HepG2 (cell line): ENCODE results near the gene CD34.

Source experiments
- BHLHE40 ChIP-seq: IDR thresholded peaks from 2 replicates; pipeline ENCODE4 v1.6.1; 2011; ENCODE audit warnings: low read length, improper control_type of control experiment
- FOXK1 ChIP-seq: sonication (generic); formaldehyde crosslinking; IDR thresholded peaks from 2 replicates; pipeline ENCODE4 v1.4.0; 2020; ENCODE audit warnings: low read depth, missing genetic modification reagents, borderline replicate concordance
- GABPA ChIP-seq, 2 experiments: IDR thresholded peaks; 2 replicates each; pipeline ENCODE4 v1.6.1; 2011 to 2016; ENCODE audit warnings: low read depth in 2 of 2, low read length in 1 of 2, missing biosample characterization in 1 of 2, missing genetic modification characterization in 1 of 2
- MYC ChIP-seq: sonication (generic); formaldehyde crosslinking; IDR thresholded peaks from 2 replicates; pipeline ENCODE4 v1.9.0; 2021; ENCODE audit warnings: missing genetic modification reagents, borderline replicate concordance
- POLR2A ChIP-seq, 2 experiments: IDR thresholded peaks; 2 replicates each; pipeline ENCODE4 v1.6.1; 2011; ENCODE audit warnings: low read depth in 2 of 2, low read length in 2 of 2, mild to moderate bottlenecking in 1 of 2, moderate library complexity in 1 of 2; ENCODE audit not compliant: insufficient read depth in 1 of 2
- RFXANK ChIP-seq: IDR thresholded peaks from 2 replicates; pipeline ENCODE4 v1.6.1; 2016
- SRF ChIP-seq: IDR thresholded peaks from 2 replicates; pipeline ENCODE4 v1.6.1; 2011; ENCODE audit warnings: mild to moderate bottlenecking, low read depth, low read length, moderate library complexity
- ZNF143 ChIP-seq: sonication (generic); formaldehyde crosslinking; IDR thresholded peaks from 2 replicates; pipeline ENCODE4 v1.4.0; 2020; ENCODE audit warnings: missing genetic modification reagents
- TF ChIP-seq, protein P1 (sequence below), 2 experiments: IDR thresholded peaks; 2 replicates each; pipeline ENCODE4 v1.6.1; 2011 to 2012; ENCODE audit warnings: low read length in 2 of 2, borderline replicate concordance in 1 of 2, low read depth in 1 of 2, mild to moderate bottlenecking in 1 of 2, moderate library complexity in 1 of 2
- TF ChIP-seq, protein P2 (sequence below): sonication (generic); formaldehyde crosslinking; IDR thresholded peaks from 2 replicates; pipeline ENCODE4 v1.4.0; 2020; ENCODE audit warnings: mild to moderate bottlenecking, missing genetic modification reagents
- TF ChIP-seq, protein P3 (sequence below): sonication (generic); formaldehyde crosslinking; IDR thresholded peaks from 2 replicates; pipeline ENCODE4 v1.5.0; 2020; ENCODE audit warnings: mild to moderate bottlenecking, missing genetic modification reagents, moderate library complexity

DNA sequence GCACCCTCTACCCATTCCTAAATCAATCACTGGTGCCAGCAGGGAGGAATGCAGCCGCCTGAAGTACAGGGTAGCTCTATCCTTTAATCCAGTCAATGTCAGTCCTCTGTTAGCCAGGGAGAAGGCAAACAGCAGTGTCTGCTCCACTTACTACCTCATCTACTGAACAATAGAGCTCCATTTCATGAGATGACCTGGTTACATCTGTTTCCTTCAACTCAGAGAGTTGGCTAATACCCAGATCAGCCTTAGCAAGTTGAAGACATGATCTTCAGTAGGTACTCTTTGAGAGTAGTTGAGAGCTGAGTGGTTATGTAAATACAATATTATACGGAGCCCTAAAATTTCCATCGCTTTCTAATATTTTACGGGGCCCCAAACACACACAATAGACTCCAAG lies 46.1 kb upstream of the CD34 start:
- TF ChIP-seq SRF (no peak), POLR2A (IDR thresholded peaks at IDR 0.05; ENCODE audit: insufficient read depth in 1 of 2, low read depth in 2 of 2, low read length in 2 of 2) (no peak), GABPA (IDR thresholded peaks at IDR 0.05; ENCODE audit: low read depth, low read length) (no peak), GABPA (CRISPR knock-in tag; IDR thresholded peaks at IDR 0.05; ENCODE audit: low read depth) (no peak), FOXK1 (CRISPR knock-in tag) (no peak), BHLHE40 (no peak), RFXANK (CRISPR knock-in tag) (no peak), ZNF143 (CRISPR knock-in tag) (no peak), MYC (CRISPR knock-in tag) (no peak)
- TF ChIP-seq, protein P1, sequence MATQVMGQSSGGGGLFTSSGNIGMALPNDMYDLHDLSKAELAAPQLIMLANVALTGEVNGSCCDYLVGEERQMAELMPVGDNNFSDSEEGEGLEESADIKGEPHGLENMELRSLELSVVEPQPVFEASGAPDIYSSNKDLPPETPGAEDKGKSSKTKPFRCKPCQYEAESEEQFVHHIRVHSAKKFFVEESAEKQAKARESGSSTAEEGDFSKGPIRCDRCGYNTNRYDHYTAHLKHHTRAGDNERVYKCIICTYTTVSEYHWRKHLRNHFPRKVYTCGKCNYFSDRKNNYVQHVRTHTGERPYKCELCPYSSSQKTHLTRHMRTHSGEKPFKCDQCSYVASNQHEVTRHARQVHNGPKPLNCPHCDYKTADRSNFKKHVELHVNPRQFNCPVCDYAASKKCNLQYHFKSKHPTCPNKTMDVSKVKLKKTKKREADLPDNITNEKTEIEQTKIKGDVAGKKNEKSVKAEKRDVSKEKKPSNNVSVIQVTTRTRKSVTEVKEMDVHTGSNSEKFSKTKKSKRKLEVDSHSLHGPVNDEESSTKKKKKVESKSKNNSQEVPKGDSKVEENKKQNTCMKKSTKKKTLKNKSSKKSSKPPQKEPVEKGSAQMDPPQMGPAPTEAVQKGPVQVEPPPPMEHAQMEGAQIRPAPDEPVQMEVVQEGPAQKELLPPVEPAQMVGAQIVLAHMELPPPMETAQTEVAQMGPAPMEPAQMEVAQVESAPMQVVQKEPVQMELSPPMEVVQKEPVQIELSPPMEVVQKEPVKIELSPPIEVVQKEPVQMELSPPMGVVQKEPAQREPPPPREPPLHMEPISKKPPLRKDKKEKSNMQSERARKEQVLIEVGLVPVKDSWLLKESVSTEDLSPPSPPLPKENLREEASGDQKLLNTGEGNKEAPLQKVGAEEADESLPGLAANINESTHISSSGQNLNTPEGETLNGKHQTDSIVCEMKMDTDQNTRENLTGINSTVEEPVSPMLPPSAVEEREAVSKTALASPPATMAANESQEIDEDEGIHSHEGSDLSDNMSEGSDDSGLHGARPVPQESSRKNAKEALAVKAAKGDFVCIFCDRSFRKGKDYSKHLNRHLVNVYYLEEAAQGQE (IDR thresholded peaks at IDR 0.05; ENCODE audit: borderline replicate concordance in 1 of 2, low read depth in 1 of 2, low read length in 2 of 2): no peak
- TF ChIP-seq, protein P2, sequence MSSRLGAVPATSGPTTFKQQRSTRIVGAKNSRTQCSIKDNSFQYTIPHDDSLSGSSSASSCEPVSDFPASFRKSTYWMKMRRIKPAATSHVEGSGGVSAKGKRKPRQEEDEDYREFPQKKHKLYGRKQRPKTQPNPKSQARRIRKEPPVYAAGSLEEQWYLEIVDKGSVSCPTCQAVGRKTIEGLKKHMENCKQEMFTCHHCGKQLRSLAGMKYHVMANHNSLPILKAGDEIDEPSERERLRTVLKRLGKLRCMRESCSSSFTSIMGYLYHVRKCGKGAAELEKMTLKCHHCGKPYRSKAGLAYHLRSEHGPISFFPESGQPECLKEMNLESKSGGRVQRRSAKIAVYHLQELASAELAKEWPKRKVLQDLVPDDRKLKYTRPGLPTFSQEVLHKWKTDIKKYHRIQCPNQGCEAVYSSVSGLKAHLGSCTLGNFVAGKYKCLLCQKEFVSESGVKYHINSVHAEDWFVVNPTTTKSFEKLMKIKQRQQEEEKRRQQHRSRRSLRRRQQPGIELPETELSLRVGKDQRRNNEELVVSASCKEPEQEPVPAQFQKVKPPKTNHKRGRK (CRISPR knock-in tag): no peak
- TF ChIP-seq, protein P3, sequence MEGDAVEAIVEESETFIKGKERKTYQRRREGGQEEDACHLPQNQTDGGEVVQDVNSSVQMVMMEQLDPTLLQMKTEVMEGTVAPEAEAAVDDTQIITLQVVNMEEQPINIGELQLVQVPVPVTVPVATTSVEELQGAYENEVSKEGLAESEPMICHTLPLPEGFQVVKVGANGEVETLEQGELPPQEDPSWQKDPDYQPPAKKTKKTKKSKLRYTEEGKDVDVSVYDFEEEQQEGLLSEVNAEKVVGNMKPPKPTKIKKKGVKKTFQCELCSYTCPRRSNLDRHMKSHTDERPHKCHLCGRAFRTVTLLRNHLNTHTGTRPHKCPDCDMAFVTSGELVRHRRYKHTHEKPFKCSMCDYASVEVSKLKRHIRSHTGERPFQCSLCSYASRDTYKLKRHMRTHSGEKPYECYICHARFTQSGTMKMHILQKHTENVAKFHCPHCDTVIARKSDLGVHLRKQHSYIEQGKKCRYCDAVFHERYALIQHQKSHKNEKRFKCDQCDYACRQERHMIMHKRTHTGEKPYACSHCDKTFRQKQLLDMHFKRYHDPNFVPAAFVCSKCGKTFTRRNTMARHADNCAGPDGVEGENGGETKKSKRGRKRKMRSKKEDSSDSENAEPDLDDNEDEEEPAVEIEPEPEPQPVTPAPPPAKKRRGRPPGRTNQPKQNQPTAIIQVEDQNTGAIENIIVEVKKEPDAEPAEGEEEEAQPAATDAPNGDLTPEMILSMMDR (CRISPR knock-in tag): no peak
